MM.1S (cell line): ENCODE results near the gene MRPL20.
"Not testable (repeated sequence)": the region's sequence is repeated elsewhere in the genome, so short reads cannot be mapped to it uniquely, and the experiment has no call there.

ENCODE experiments used
- DNase-seq: peaks from one replicate; pipeline ENCODE4 v3.0.0-alpha.2; 2015
- H2AFZ ChIP-seq: fragments of 300-600 bp; sonication (generic); 2 replicates; pipeline ENCODE4 v1.6.0; 2016; ENCODE audit warnings: antibody characterized with exemption, low read length
- H3F3A ChIP-seq: fragments of 300-600 bp; sonication (generic); 2 replicates; pipeline ENCODE4 v1.6.1; 2016; ENCODE audit warnings: mild to moderate bottlenecking, antibody characterized with exemption, low read length, moderate library complexity, mixed read lengths; ENCODE audit not compliant: insufficient read depth
- H3K27ac ChIP-seq: fragments of 300-600 bp; sonication (generic); 2 replicates; pipeline ENCODE4 v1.5.1; 2016; ENCODE audit warnings: mild to moderate bottlenecking, low read length
- H3K27me3 ChIP-seq: fragments of 300-600 bp; sonication (generic); replicated peaks from 2 replicates; pipeline ENCODE4 v1.6.0; 2016; ENCODE audit warnings: low read length; ENCODE audit not compliant: insufficient read depth
- H3K36me3 ChIP-seq: fragments of 300-600 bp; sonication (generic); replicated peaks from 2 replicates; pipeline ENCODE4 v1.6.1; 2016; ENCODE audit warnings: mild to moderate bottlenecking, low read length, mixed read lengths; ENCODE audit not compliant: insufficient read depth
- H3K4me1 ChIP-seq: fragments of 300-600 bp; sonication (generic); 2 replicates; pipeline ENCODE4 v1.6.1; 2016; ENCODE audit warnings: low read length, mixed read lengths
- H3K4me2 ChIP-seq: fragments of 300-600 bp; sonication (generic); 2 replicates; pipeline ENCODE4 v1.6.0; 2016; ENCODE audit warnings: low read depth, low read length
- H3K4me3 ChIP-seq: fragments of 300-600 bp; sonication (generic); 2 replicates; pipeline ENCODE4 v1.5.1; 2016; ENCODE audit warnings: low read length, mixed read lengths
- H3K79me2 ChIP-seq: fragments of 300-600 bp; sonication (generic); 2 replicates; pipeline ENCODE4 v1.6.1; 2016; ENCODE audit warnings: mixed run types, low read length, mixed read lengths
- H3K9ac ChIP-seq: fragments of 300-600 bp; sonication (generic); 2 replicates; pipeline ENCODE4 v1.6.1; 2016; ENCODE audit warnings: low read length, mixed read lengths
- H3K9me2 ChIP-seq: fragments of 300-600 bp; sonication (generic); replicated peaks from 2 replicates; pipeline ENCODE4 v1.6.1; 2016; ENCODE audit warnings: mild to moderate bottlenecking, low read length, mixed read lengths; ENCODE audit not compliant: insufficient read depth
- H3K9me3 ChIP-seq: fragments of 300-600 bp; sonication (generic); replicated peaks from 2 replicates; pipeline ENCODE4 v1.6.1; 2016; ENCODE audit warnings: mild to moderate bottlenecking, low read length, mixed read lengths; ENCODE audit not compliant: insufficient read depth
- H4K20me1 ChIP-seq: fragments of 300-600 bp; sonication (generic); 2 replicates; pipeline ENCODE4 v1.6.1; 2016; ENCODE audit warnings: mild to moderate bottlenecking, low read length, moderate library complexity, mixed read lengths; ENCODE audit not compliant: insufficient read depth
- EZH2 ChIP-seq: fragments of 300-600 bp; sonication (generic); optimal IDR thresholded peaks from 2 replicates; pipeline ENCODE3; 2017; ENCODE audit warnings: low read depth, mild to moderate bottlenecking, antibody characterized with exemption, low read length, mixed read lengths
- EZH2phosphoT487 ChIP-seq: fragments of 300-600 bp; sonication (generic); IDR thresholded peaks from 2 replicates; pipeline ENCODE4 v1.6.1; 2018; ENCODE audit warnings: antibody characterized with exemption, low read length
- TF ChIP-seq, protein P1 (sequence below): fragments of 300-600 bp; sonication (generic); IDR thresholded peaks from 2 replicates; pipeline ENCODE4 v1.5.1; 2016; ENCODE audit warnings: antibody characterized with exemption, low read length, mixed read lengths

MRPL20 gene

DNA sequence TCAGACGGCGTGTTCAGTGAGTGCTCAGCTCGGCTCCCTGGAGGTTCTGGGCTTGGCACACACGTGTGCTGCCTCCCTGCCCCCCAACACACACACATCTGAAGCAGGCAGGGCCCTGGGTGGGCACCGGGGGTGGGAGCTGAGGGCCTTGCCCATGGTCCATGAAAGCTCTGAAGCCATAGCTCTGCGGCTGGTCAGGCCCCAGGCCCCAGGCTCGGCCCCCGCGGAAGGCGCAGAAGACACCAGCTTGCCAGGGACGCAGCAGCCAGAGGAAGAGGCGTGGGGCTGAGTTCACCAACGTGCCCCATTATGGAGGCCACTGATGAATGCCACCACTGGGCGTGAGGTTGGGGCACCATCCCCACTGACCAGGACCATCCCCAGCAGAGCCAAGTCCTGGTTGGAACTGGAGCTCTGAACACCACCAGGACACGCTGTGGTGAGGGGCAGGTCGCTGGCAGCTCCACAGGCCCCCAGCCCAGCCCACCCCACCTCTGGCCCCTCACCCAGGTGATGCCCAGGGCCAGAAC, 36.3 kb downstream of the MRPL20 start:
- Histone ChIP-seq H3K4me1 (peaks cover 12% of the 10 kb centered on the region), H3K27me3 (no peaks in the 10 kb centered on the region), H3K27ac (no peak overlapping the region), H3F3A (peaks cover 3% of the 10 kb centered on the region; the same call in 1 of the 2 replicates), H3K79me2 (peaks cover 26% of the 10 kb centered on the region), H3K4me3 (no peak overlapping the region), H3K9ac (no peak overlapping the region), H3K9me3 (no peaks in the 10 kb centered on the region), H3K9me2 (no peaks in the 10 kb centered on the region), H3K4me2 (no peak overlapping the region), H2AFZ (no peak overlapping the region), H4K20me1 (no peaks in the 10 kb centered on the region), H3K36me3 (no peaks in the 10 kb centered on the region)
- DNase-seq, result no peak
- TF ChIP-seq, protein P1, sequence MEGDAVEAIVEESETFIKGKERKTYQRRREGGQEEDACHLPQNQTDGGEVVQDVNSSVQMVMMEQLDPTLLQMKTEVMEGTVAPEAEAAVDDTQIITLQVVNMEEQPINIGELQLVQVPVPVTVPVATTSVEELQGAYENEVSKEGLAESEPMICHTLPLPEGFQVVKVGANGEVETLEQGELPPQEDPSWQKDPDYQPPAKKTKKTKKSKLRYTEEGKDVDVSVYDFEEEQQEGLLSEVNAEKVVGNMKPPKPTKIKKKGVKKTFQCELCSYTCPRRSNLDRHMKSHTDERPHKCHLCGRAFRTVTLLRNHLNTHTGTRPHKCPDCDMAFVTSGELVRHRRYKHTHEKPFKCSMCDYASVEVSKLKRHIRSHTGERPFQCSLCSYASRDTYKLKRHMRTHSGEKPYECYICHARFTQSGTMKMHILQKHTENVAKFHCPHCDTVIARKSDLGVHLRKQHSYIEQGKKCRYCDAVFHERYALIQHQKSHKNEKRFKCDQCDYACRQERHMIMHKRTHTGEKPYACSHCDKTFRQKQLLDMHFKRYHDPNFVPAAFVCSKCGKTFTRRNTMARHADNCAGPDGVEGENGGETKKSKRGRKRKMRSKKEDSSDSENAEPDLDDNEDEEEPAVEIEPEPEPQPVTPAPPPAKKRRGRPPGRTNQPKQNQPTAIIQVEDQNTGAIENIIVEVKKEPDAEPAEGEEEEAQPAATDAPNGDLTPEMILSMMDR, result no peak
- no peak for TF ChIP-seq EZH2
- no peak for TF ChIP-seq EZH2phosphoT487

- not testable (repeated sequence) for H3K9me3 ChIP-seq, H3K27me3 ChIP-seq, H3K9me2 ChIP-seq, H3K4me3 ChIP-seq, H4K20me1 ChIP-seq, H3K9ac ChIP-seq, H3F3A ChIP-seq, H3K36me3 ChIP-seq, H3K27ac ChIP-seq, DNase-seq, H3K4me2 ChIP-seq, H2AFZ ChIP-seq
- H3K79me2 ChIP-seq, result peaks cover 26% of the 10 kb centered on the region
- H3K4me1 ChIP-seq, result peaks cover 12% of the 10 kb centered on the region
Observed at GRCh38 chr1:1370094-1370493, 37.0 kb downstream of the MRPL20 start.

- DNase-seq, result no peak
- H3K4me3 ChIP-seq, result no peak overlapping the region
- peaks cover 2% of the 10 kb centered on the region; the same call in 1 of the 2 replicates for H3F3A ChIP-seq
- H4K20me1 ChIP-seq, result no peaks in the 10 kb centered on the region
- no peak overlapping the region for H3K4me2 ChIP-seq
- peaks cover 2% of the 10 kb centered on the region; the same call in 1 of the 2 replicates for H3K79me2 ChIP-seq
- H3K27ac ChIP-seq, result no peak overlapping the region
- H3K27me3 ChIP-seq, result peaks cover under 1% of the 10 kb centered on the region; the same call in 1 of the 2 replicates
- no peaks in the 10 kb centered on the region for H3K9me2 ChIP-seq
- H3K36me3 ChIP-seq, result no peaks in the 10 kb centered on the region
- no peak overlapping the region for H3K9ac ChIP-seq
- no peaks in the 10 kb centered on the region for H3K9me3 ChIP-seq
- TF ChIP-seq EZH2 (no peak), EZH2phosphoT487 (no peak)
- TF ChIP-seq, protein P1, result no peak
- H2AFZ ChIP-seq, result no peak overlapping the region
- peaks cover 8% of the 10 kb centered on the region; the same call in 1 of the 2 replicates for H3K4me1 ChIP-seq
Observed at GRCh38 chr1:1367315-1367714, 39.8 kb downstream of the MRPL20 start.

DNA sequence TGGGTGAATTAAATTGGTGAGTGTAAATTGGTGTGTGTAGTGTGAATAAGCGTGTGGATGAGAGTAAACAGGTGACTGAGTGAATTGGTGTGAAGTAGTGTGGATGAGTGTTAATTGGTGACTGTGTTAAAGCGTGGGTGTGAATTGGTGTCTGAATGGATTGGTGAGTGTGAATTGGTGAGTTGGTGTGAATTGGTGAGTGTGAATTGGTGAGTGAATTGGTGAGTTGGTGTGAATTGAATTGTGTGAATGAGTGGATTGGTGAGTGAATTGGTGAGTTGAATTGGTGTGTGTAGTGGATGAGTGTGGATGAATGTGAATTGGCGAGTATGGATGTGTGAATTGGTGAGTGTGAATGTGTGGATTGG, 40.4 kb downstream of the MRPL20 start:
- H3K9ac ChIP-seq, result no peak overlapping the region
- peaks cover 7% of the 10 kb centered on the region for H3K27me3 ChIP-seq
- no peaks in the 10 kb centered on the region for H4K20me1 ChIP-seq
- no peaks in the 10 kb centered on the region for H3F3A ChIP-seq
- no peak overlapping the region for H3K4me2 ChIP-seq
- 0 out of 2 replicates have a peak, but pooled peaks cover 1% of the 10 kb centered on the region for H3K4me1 ChIP-seq
- no peaks in the 10 kb centered on the region for H3K9me2 ChIP-seq
- TF ChIP-seq EZH2, result no peak
- TF ChIP-seq, protein P1, result no peak
- H3K4me3 ChIP-seq, result no peak overlapping the region
- DNase-seq, result no peak
- H3K9me3 ChIP-seq, result no peaks in the 10 kb centered on the region
- H3K79me2 ChIP-seq, result no peaks in the 10 kb centered on the region
- H3K27ac ChIP-seq, result no peak overlapping the region
- H3K36me3 ChIP-seq, result no peaks in the 10 kb centered on the region
- no peak overlapping the region for H2AFZ ChIP-seq
